Measurements from ENCODE around the gene EPDR1. TPM values are rescaled to one million over a fixed set of nuclear protein-coding genes. Genes with fewer than 3 reads are reported as not detected.
A peak's percentile ranks its signal among the peaks of the same experiment; 100 is the strongest.

Gene EPDR1
- total RNA-seq, 2 donors from 2014 or later, result 2.7 to 7.3 TPM

DNA sequence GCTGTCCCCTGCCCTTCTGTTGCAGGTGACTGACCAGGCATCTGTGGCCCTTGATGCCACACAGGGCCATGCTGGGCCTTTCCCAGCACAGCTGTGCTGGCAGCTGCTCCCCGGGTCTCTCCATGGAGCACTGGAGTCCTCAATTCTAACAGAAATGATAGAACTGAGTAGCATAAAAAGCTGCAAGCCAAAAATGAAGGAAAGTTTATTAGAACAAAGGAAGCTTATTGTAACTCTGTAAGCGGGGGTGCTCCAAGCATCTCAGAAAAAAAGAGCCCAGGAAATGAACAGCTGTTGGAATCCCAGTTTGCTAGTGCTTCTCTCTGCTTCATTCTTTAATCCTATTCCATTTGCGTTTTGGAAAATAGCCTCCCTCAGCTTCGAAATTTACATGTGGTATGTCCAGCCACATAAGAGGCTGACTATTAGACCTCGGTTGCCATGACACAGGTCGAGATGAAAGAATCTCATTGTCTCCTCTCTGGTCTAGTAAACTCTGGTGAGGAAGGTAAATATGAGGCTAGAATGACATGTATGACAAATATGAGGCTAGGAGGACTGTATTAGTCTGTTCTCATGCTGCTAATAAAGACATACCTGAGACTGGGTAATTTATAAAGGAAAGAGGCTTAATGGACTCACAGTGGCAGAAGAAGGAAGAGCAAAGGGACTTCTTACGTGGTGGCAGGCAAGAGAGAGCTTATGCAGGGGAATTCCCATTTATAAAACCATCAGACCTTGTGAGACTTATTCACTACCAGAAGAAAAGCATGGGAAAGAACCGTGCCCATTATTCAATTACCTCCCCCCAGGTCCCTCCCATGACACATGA is 23.7 kb downstream of the EPDR1 start:
- 88 to 94% methylated on average over 5 to 8 of the region's 8 CpGs for WGBS, 2 experiments (ENCODE audit: insufficient coverage in 1 of 2, insufficient read length in 1 of 2)
- Mint-ChIP-seq H3K27ac (no peak overlapping the region), H3K4me3 (no peak overlapping the region), H3K36me3 (ENCODE audit: low read depth) (no peaks in the 10 kb centered on the region), H3K9me3 (no peaks in the 10 kb centered on the region), H3K27me3 (ENCODE audit: insufficient read depth) (no peaks in the 10 kb centered on the region), H3K4me1 (peaks cover 3% of the 10 kb centered on the region)
- H3K9me3 ChIP-seq (ENCODE audit: control insufficient read depth, low read length), result no peaks in the 10 kb centered on the region
- H3K36me3 ChIP-seq (ENCODE audit: control insufficient read depth, insufficient read depth, low read length), result no peaks in the 10 kb centered on the region
- TF ChIP-seq, protein P1, sequence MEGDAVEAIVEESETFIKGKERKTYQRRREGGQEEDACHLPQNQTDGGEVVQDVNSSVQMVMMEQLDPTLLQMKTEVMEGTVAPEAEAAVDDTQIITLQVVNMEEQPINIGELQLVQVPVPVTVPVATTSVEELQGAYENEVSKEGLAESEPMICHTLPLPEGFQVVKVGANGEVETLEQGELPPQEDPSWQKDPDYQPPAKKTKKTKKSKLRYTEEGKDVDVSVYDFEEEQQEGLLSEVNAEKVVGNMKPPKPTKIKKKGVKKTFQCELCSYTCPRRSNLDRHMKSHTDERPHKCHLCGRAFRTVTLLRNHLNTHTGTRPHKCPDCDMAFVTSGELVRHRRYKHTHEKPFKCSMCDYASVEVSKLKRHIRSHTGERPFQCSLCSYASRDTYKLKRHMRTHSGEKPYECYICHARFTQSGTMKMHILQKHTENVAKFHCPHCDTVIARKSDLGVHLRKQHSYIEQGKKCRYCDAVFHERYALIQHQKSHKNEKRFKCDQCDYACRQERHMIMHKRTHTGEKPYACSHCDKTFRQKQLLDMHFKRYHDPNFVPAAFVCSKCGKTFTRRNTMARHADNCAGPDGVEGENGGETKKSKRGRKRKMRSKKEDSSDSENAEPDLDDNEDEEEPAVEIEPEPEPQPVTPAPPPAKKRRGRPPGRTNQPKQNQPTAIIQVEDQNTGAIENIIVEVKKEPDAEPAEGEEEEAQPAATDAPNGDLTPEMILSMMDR (conservative IDR thresholded peaks at IDR 0.05), result no peak
- H3K27ac ChIP-seq (ENCODE audit: low read depth, low read length), result peak overlapping the region; percentile 66
- no peak overlapping the region for H3K9ac ChIP-seq (ENCODE audit: extremely low read depth, low read length, poor library complexity, severe bottlenecking)
- H3K4me1 ChIP-seq (ENCODE audit: control insufficient read depth, insufficient read depth, low read length), result no peaks in the 10 kb centered on the region
- H3K27me3 ChIP-seq (ENCODE audit: control insufficient read depth, insufficient read depth, low read length, poor library complexity, severe bottlenecking), result no peaks in the 10 kb centered on the region
- H3K4me3 ChIP-seq (ENCODE audit: low read length), result no peak overlapping the region
- no peak for DNase-seq

DNA sequence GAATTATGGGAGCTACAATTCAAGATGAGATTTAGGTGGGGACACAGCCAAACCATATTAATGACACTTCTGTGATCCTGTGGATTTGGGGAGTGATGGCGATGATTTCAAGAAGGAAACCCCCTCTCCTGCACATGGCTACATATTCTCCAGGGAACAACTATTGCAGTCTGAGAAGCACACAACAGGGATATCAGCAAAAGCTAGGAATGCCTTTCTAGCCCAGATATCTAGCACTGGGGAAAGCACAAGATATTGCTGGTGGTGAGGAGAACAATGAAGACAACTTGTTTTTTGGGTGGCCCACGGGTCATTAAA is 24.3 kb downstream of the EPDR1 start:
- Histone ChIP-seq H3K27me3 (ENCODE audit: control insufficient read depth, insufficient read depth, low read length, poor library complexity, severe bottlenecking) (no peaks in the 10 kb centered on the region), H3K9me3 (ENCODE audit: control insufficient read depth, low read length) (no peaks in the 10 kb centered on the region), H3K4me1 (ENCODE audit: control insufficient read depth, insufficient read depth, low read length) (no peaks in the 10 kb centered on the region), H3K27ac (ENCODE audit: low read depth, low read length) (no peak overlapping the region), H3K9ac (ENCODE audit: extremely low read depth, low read length, poor library complexity, severe bottlenecking) (no peak overlapping the region), H3K36me3 (ENCODE audit: control insufficient read depth, insufficient read depth, low read length) (no peaks in the 10 kb centered on the region), H3K4me3 (ENCODE audit: low read length) (no peak overlapping the region)
- no peak overlapping the region for H3K4me3 Mint-ChIP-seq
- TF ChIP-seq, protein P1 (conservative IDR thresholded peaks at IDR 0.05), result no peak
- DNase-seq, result no peak
- no peak overlapping the region for H3K27ac Mint-ChIP-seq
- H3K4me1 Mint-ChIP-seq, result peaks cover 3% of the 10 kb centered on the region
- H3K27me3 Mint-ChIP-seq (ENCODE audit: insufficient read depth), result no peaks in the 10 kb centered on the region
- no peaks in the 10 kb centered on the region for H3K36me3 Mint-ChIP-seq (ENCODE audit: low read depth)
- WGBS, 2 experiments (ENCODE audit: insufficient coverage in 1 of 2, insufficient read length in 1 of 2), result 100% methylated on average over 1 to 2 of the region's 2 CpGs
- no peaks in the 10 kb centered on the region for H3K9me3 Mint-ChIP-seq

DNA sequence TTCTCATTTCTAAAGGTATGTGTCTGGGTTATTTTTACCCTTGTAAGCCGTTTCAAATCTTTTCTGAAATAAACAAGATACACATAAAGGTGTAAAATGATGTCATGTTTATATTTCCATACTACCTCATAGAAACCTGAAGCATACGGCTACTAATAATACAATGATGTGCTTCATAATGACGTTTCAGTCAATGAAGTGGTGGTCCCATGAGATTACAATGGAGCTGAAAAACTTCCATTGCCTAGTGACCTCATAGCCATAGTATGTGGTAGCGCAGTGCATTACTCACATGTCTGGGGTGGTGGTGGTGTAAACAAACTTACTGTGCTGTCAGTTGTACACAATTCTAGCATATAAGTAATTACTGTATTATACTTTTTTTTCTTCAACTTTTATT is 24.9 kb downstream of the EPDR1 start:
- no peak overlapping the region for H3K4me3 ChIP-seq (ENCODE audit: low read length)
- H3K4me3 Mint-ChIP-seq, result no peak overlapping the region
- no peaks in the 10 kb centered on the region for H3K36me3 Mint-ChIP-seq (ENCODE audit: low read depth)
- no peaks in the 10 kb centered on the region for H3K9me3 ChIP-seq (ENCODE audit: control insufficient read depth, low read length)
- H3K36me3 ChIP-seq (ENCODE audit: control insufficient read depth, insufficient read depth, low read length), result no peaks in the 10 kb centered on the region
- H3K27ac Mint-ChIP-seq, result no peak overlapping the region
- no peaks in the 10 kb centered on the region for H3K4me1 ChIP-seq (ENCODE audit: control insufficient read depth, insufficient read depth, low read length)
- WGBS, 2 experiments (ENCODE audit: insufficient coverage in 1 of 2, insufficient read length in 1 of 2), result 88% methylated on average over 3 of the region's 4 CpGs; no CpG with 5 or more reads in 1 of the 2 experiments
- no peak overlapping the region for H3K27ac ChIP-seq (ENCODE audit: low read depth, low read length)
- H3K4me1 Mint-ChIP-seq, result peaks cover 3% of the 10 kb centered on the region
- no peaks in the 10 kb centered on the region for H3K9me3 Mint-ChIP-seq
- H3K9ac ChIP-seq (ENCODE audit: extremely low read depth, low read length, poor library complexity, severe bottlenecking), result no peak overlapping the region
- H3K27me3 Mint-ChIP-seq (ENCODE audit: insufficient read depth), result no peaks in the 10 kb centered on the region
- H3K27me3 ChIP-seq (ENCODE audit: control insufficient read depth, insufficient read depth, low read length, poor library complexity, severe bottlenecking), result no peaks in the 10 kb centered on the region
- TF ChIP-seq, protein P1 (conservative IDR thresholded peaks at IDR 0.05), result no peak
- no peak for DNase-seq
